ENCODE data around the gene PLIN3. TPM values are rescaled to one million over a fixed set of nuclear protein-coding genes. Genes with fewer than 3 reads are reported as not detected.
A peak's percentile ranks its signal among the peaks of the same experiment; 100 is the strongest.
"Not testable (repeated sequence)": the region's sequence is repeated elsewhere in the genome, so short reads cannot be mapped to it uniquely, and the experiment has no call there.

Gene PLIN3
- polyA plus RNA-seq, 1 donor (not counting 4 experiments of a cell fraction or from before 2014, with no cell fraction given), result 70.7 TPM

GRCh38 chr19:4891066-4891465, 23.6 kb upstream of the PLIN3 start:
- dilution Hi-C loops (cut with MboI; ENCODE audit: extremely low pct_ligation_motif_present, low sequenced_read_pairs), result no loop called here
- Histone ChIP-seq H3K27ac (ENCODE audit: control insufficient read depth, insufficient read depth, low read length) (no peak overlapping the region), H3K9me3 (ENCODE audit: control insufficient read depth, low read depth, low read length) (no peaks in the 10 kb centered on the region), H4K20me1 (ENCODE audit: control insufficient read depth, extremely low read depth, insufficient read depth, low read length) (no peaks in the 10 kb centered on the region), H2AFZ (ENCODE audit: control insufficient read depth, low read length) (no peak overlapping the region), H3K4me1 (ENCODE audit: control insufficient read depth, extremely low read depth, insufficient read depth, low read length) (peaks cover 7% of the 10 kb centered on the region), H3K36me3 (ENCODE audit: control insufficient read depth in 2 of 2, extremely low read depth in 1 of 2, insufficient read depth in 2 of 2, low read length in 2 of 2) (no peaks in the 10 kb centered on the region), H3K9ac (ENCODE audit: control insufficient read depth, extremely low read depth, insufficient read depth, low read length) (no peak overlapping the region), H3K79me2 (ENCODE audit: control insufficient read depth, insufficient read depth, low read length) (no peaks in the 10 kb centered on the region), H3K4me2 (ENCODE audit: control insufficient read depth, extremely low read depth, insufficient read depth, low read depth, low read length) (no peak overlapping the region), H3K27me3 (ENCODE audit: control insufficient read depth, extremely low read depth, insufficient read depth, low read length) (no peaks in the 10 kb centered on the region), H3K9me1 (ENCODE audit: control insufficient read depth, extremely low read depth, insufficient read depth, low read length) (no peaks in the 10 kb centered on the region), H3K4me3 (ENCODE audit: control insufficient read depth in 2 of 3, extremely low read depth in 1 of 3, insufficient read depth in 2 of 3, low read depth in 1 of 3, low read length in 3 of 3) (no peak overlapping the region)
- DNase-seq (ENCODE audit: low read depth, low spot score) (no peak), FAIRE-seq (peak; percentile 48)
- no peak for TF ChIP-seq CTCF (optimal IDR thresholded peaks at IDR 0.05 in 1 of 3, IDR thresholded peaks at IDR 0.05 in 1 of 3, conservative IDR thresholded peaks at IDR 0.05 in 1 of 3; ENCODE audit: extremely low read depth in 1 of 3, insufficient read depth in 2 of 3, low read length in 3 of 3)
- TF ChIP-seq EZH2 (IDR thresholded peaks at IDR 0.05; ENCODE audit: low read length), result no peak

- Histone ChIP-seq H3K4me1 (ENCODE audit: control insufficient read depth, extremely low read depth, insufficient read depth, low read length) (peaks cover 7% of the 10 kb centered on the region), H3K79me2 (ENCODE audit: control insufficient read depth, insufficient read depth, low read length) (no peaks in the 10 kb centered on the region), H3K27me3 (ENCODE audit: control insufficient read depth, extremely low read depth, insufficient read depth, low read length) (no peaks in the 10 kb centered on the region), H3K36me3 (ENCODE audit: control insufficient read depth in 2 of 2, extremely low read depth in 1 of 2, insufficient read depth in 2 of 2, low read length in 2 of 2) (no peaks in the 10 kb centered on the region), H3K4me3 (ENCODE audit: control insufficient read depth in 2 of 3, extremely low read depth in 1 of 3, insufficient read depth in 2 of 3, low read depth in 1 of 3, low read length in 3 of 3) (no peak overlapping the region), H4K20me1 (ENCODE audit: control insufficient read depth, extremely low read depth, insufficient read depth, low read length) (no peaks in the 10 kb centered on the region), H3K9me3 (ENCODE audit: control insufficient read depth, low read depth, low read length) (no peaks in the 10 kb centered on the region), H3K9me1 (ENCODE audit: control insufficient read depth, extremely low read depth, insufficient read depth, low read length) (no peaks in the 10 kb centered on the region), H3K4me2 (ENCODE audit: control insufficient read depth, extremely low read depth, insufficient read depth, low read depth, low read length) (peak overlapping the region; percentile 45), H3K9ac (ENCODE audit: control insufficient read depth, extremely low read depth, insufficient read depth, low read length) (no peak overlapping the region), H3K27ac (ENCODE audit: control insufficient read depth, insufficient read depth, low read length) (no peak overlapping the region), H2AFZ (ENCODE audit: control insufficient read depth, low read length) (peak overlapping the region; percentile 23)
- FAIRE-seq, result peak; percentile 95
- dilution Hi-C loops (cut with MboI; ENCODE audit: extremely low pct_ligation_motif_present, low sequenced_read_pairs), result no loop called here
- DNase-seq (ENCODE audit: low read depth, low spot score), result peak; percentile 60
- TF ChIP-seq EZH2 (IDR thresholded peaks at IDR 0.05; ENCODE audit: low read length), result no peak
- TF ChIP-seq CTCF (optimal IDR thresholded peaks at IDR 0.05 in 1 of 3, IDR thresholded peaks at IDR 0.05 in 1 of 3, conservative IDR thresholded peaks at IDR 0.05 in 1 of 3; ENCODE audit: extremely low read depth in 1 of 3, insufficient read depth in 2 of 3, low read length in 3 of 3), result no peak
These were observed 21.8 kb upstream of the PLIN3 start for GRCh38 chr19:4889034-4889815.

GRCh38 chr19:4887803-4888202, 20.3 kb upstream of the PLIN3 start:
- H3K4me3 ChIP-seq (ENCODE audit: control insufficient read depth in 2 of 3, extremely low read depth in 1 of 3, insufficient read depth in 2 of 3, low read depth in 1 of 3, low read length in 3 of 3); H4K20me1 ChIP-seq (ENCODE audit: control insufficient read depth, extremely low read depth, insufficient read depth, low read length); H3K4me2 ChIP-seq (ENCODE audit: control insufficient read depth, extremely low read depth, insufficient read depth, low read depth, low read length); H3K9ac ChIP-seq (ENCODE audit: control insufficient read depth, extremely low read depth, insufficient read depth, low read length); H3K9me1 ChIP-seq (ENCODE audit: control insufficient read depth, extremely low read depth, insufficient read depth, low read length); DNase-seq (ENCODE audit: low read depth, low spot score); H2AFZ ChIP-seq (ENCODE audit: control insufficient read depth, low read length); FAIRE-seq; H3K9me3 ChIP-seq (ENCODE audit: control insufficient read depth, low read depth, low read length); H3K27me3 ChIP-seq (ENCODE audit: control insufficient read depth, extremely low read depth, insufficient read depth, low read length); H3K27ac ChIP-seq (ENCODE audit: control insufficient read depth, insufficient read depth, low read length); H3K79me2 ChIP-seq (ENCODE audit: control insufficient read depth, insufficient read depth, low read length); H3K36me3 ChIP-seq (ENCODE audit: control insufficient read depth in 2 of 2, extremely low read depth in 1 of 2, insufficient read depth in 2 of 2, low read length in 2 of 2); H3K4me1 ChIP-seq (ENCODE audit: control insufficient read depth, extremely low read depth, insufficient read depth, low read length); dilution Hi-C loops (cut with MboI; ENCODE audit: extremely low pct_ligation_motif_present, low sequenced_read_pairs): not testable (repeated sequence)

DNA sequence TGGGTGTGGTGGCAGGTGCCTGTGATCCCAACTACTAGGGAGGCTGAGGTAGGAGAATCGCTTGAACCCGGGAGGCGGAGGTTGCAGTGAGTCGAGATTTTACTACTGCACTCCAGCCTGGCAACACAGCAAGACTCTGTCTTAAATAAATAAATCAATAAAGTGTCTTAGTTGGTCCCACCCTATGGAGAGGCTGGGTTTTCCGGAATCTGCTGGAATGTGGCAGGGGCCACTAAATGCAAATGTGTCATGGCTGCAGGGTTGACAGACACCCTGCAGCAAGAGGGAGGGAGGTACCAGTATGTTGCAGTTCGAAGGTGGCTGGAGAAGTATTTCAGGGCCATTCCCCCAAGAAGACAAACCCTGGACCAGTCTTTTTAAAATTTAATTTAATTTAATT, 17.5 kb upstream of the PLIN3 start:
- H3K4me2 ChIP-seq (ENCODE audit: control insufficient read depth, extremely low read depth, insufficient read depth, low read depth, low read length); H3K79me2 ChIP-seq (ENCODE audit: control insufficient read depth, insufficient read depth, low read length); H3K9ac ChIP-seq (ENCODE audit: control insufficient read depth, extremely low read depth, insufficient read depth, low read length); H3K36me3 ChIP-seq (ENCODE audit: control insufficient read depth in 2 of 2, extremely low read depth in 1 of 2, insufficient read depth in 2 of 2, low read length in 2 of 2); H3K27ac ChIP-seq (ENCODE audit: control insufficient read depth, insufficient read depth, low read length); FAIRE-seq; DNase-seq (ENCODE audit: low read depth, low spot score); H3K4me1 ChIP-seq (ENCODE audit: control insufficient read depth, extremely low read depth, insufficient read depth, low read length); H4K20me1 ChIP-seq (ENCODE audit: control insufficient read depth, extremely low read depth, insufficient read depth, low read length); H3K9me3 ChIP-seq (ENCODE audit: control insufficient read depth, low read depth, low read length); H3K9me1 ChIP-seq (ENCODE audit: control insufficient read depth, extremely low read depth, insufficient read depth, low read length); H3K4me3 ChIP-seq (ENCODE audit: control insufficient read depth in 2 of 3, extremely low read depth in 1 of 3, insufficient read depth in 2 of 3, low read depth in 1 of 3, low read length in 3 of 3); H3K27me3 ChIP-seq (ENCODE audit: control insufficient read depth, extremely low read depth, insufficient read depth, low read length); dilution Hi-C loops (cut with MboI; ENCODE audit: extremely low pct_ligation_motif_present, low sequenced_read_pairs); H2AFZ ChIP-seq (ENCODE audit: control insufficient read depth, low read length): not testable (repeated sequence)

Measured in keratinocyte (primary cell).